Endothelial cell of umbilical vein (primary cell): Measurements from ENCODE around the gene GRIA3. TPM values are rescaled to one million over a fixed set of nuclear protein-coding genes. Genes with fewer than 3 reads are reported as not detected.

Source experiments
- BruUV-seq: library from RNA; stranded (reverse); fragments of 400-500 nt; replicated peaks from 2 replicates; lab custom pipeline; 2021; lab: Mats Ljungman, UMichigan
- CTCF ChIA-PET: fragments of 300-600, 350-600 bp; sonication (Branson Sonifier 250); formaldehyde crosslinking; loops from one replicate; lab custom pipeline; 2021; ENCODE audit warnings: antibody characterized with exemption, inconsistent platforms; lab: Charles Lee
- POLR2A ChIA-PET: fragments of 300-600, 350-600 bp; sonication (Branson Sonifier 250); formaldehyde crosslinking; loops from one replicate; lab custom pipeline; 2021; ENCODE audit warnings: antibody characterized with exemption, inconsistent platforms; lab: Charles Lee
- DNase-seq: peaks from one replicate; pipeline ENCODE4 v3.0.0-alpha.2; 2011; ENCODE audit warnings: low read depth, low spot score
- FAIRE-seq: peaks from 2 replicates; lab custom pipeline; 2011; peaks lifted over from hg19 to GRCh38; lab: Jason Lieb, UNC
- H2AFZ ChIP-seq: 2 replicates; pipeline ENCODE4 v1.6.0; 2012; ENCODE audit warnings: low read depth, low read length, control low read depth, inconsistent platforms
- H3K27ac ChIP-seq: 2 replicates; pipeline ENCODE4 v1.5.1; 2011; ENCODE audit warnings: low read depth, mild to moderate bottlenecking, control low read depth, low read length, moderate library complexity; ENCODE audit not compliant: insufficient read depth
- H3K27me3 ChIP-seq, 2 experiments: 2 replicates each; pipeline versions ENCODE4 v1.6.0 to v1.6.1; 2011; ENCODE audit warnings: low read length in 2 of 2, mixed read lengths in 1 of 2; ENCODE audit not compliant: control insufficient read depth in 2 of 2, insufficient read depth in 2 of 2
- H3K36me3 ChIP-seq, 2 experiments: 2 replicates in 1 of 2; 3 replicates in 1 of 2; pipeline ENCODE4 v1.5.1; 2011; ENCODE audit warnings: low read length in 2 of 2, mild to moderate bottlenecking in 1 of 2, moderate library complexity in 1 of 2; ENCODE audit not compliant: control insufficient read depth in 2 of 2, insufficient read depth in 2 of 2; ENCODE audit errors: extremely low read depth in 1 of 2
- H3K4me1 ChIP-seq: 3 replicates; pipeline ENCODE4 v1.5.1; 2011; ENCODE audit warnings: mild to moderate bottlenecking, low read length; ENCODE audit not compliant: control insufficient read depth, insufficient read depth; ENCODE audit errors: extremely low read depth
- H3K4me2 ChIP-seq: 2 replicates; pipeline ENCODE4 v1.6.1; 2011; ENCODE audit warnings: low read length, control low read depth, mixed read lengths; ENCODE audit not compliant: insufficient read depth
- H3K4me3 ChIP-seq, 3 experiments: fragments of 200-600 bp in 1 of 3; sonication (generic), shearing (Covaris generic) in 1 of 3; replicated peaks in 1 of 3; 2 replicates each; pipeline ENCODE4 v1.5.1; 2011 to 2016; ENCODE audit warnings: control low read depth in 3 of 3, low read length in 3 of 3, mild to moderate bottlenecking in 2 of 3, inconsistent platforms in 1 of 3, low read depth in 1 of 3, moderate library complexity in 1 of 3; ENCODE audit not compliant: insufficient read depth in 1 of 3
- H3K79me2 ChIP-seq: 2 replicates; pipeline ENCODE4 v1.6.0; 2012; ENCODE audit warnings: low read length, inconsistent platforms; ENCODE audit not compliant: control insufficient read depth, insufficient read depth
- H3K9ac ChIP-seq: replicated peaks from 2 replicates; pipeline ENCODE3; 2011; ENCODE audit warnings: low read length, control low read depth; ENCODE audit not compliant: insufficient read depth; ENCODE audit errors: extremely low read depth
- H3K9me1 ChIP-seq: replicated peaks from 3 replicates; pipeline ENCODE4 v1.6.0; 2011; ENCODE audit warnings: mild to moderate bottlenecking, low read length; ENCODE audit not compliant: control insufficient read depth, insufficient read depth; ENCODE audit errors: extremely low read depth
- H3K9me3 ChIP-seq: replicated peaks from 2 replicates; pipeline ENCODE4 v1.5.1; 2012; ENCODE audit warnings: low read length, inconsistent platforms; ENCODE audit not compliant: control insufficient read depth, insufficient read depth
- H4K20me1 ChIP-seq: replicated peaks from 2 replicates; pipeline ENCODE3; 2011; ENCODE audit warnings: mild to moderate bottlenecking, low read length; ENCODE audit not compliant: control insufficient read depth, insufficient read depth; ENCODE audit errors: extremely low read depth
- EZH2 ChIP-seq: IDR thresholded peaks from 2 replicates; pipeline ENCODE4 v1.6.1; 2012; ENCODE audit warnings: borderline replicate concordance, low read depth, mild to moderate bottlenecking, moderate library complexity, low read length, inconsistent platforms; ENCODE audit not compliant: severe bottlenecking
- FOS ChIP-seq: IDR thresholded peaks from 2 replicates; pipeline ENCODE4 v1.6.1; 2011; ENCODE audit warnings: mild to moderate bottlenecking, low read length, moderate library complexity, borderline replicate concordance; ENCODE audit not compliant: insufficient read depth
- GATA2 ChIP-seq: IDR thresholded peaks from 2 replicates; pipeline ENCODE4 v1.7.0; 2011; ENCODE audit warnings: low read depth, mild to moderate bottlenecking, moderate library complexity, mixed read lengths, low read length; ENCODE audit not compliant: insufficient read length, insufficient read depth
- JUN ChIP-seq: IDR thresholded peaks from 2 replicates; pipeline ENCODE4 v1.6.1; 2011; ENCODE audit warnings: borderline replicate concordance, low read depth; ENCODE audit not compliant: insufficient read length, insufficient read depth
- MYC ChIP-seq: IDR thresholded peaks from one replicate; pipeline ENCODE4 v1.6.1; 2011; ENCODE audit warnings: mild to moderate bottlenecking, low read depth, low read length
- POLR2A ChIP-seq: IDR thresholded peaks from 2 replicates; pipeline ENCODE4 v1.6.1; 2012; ENCODE audit warnings: low read depth, mild to moderate bottlenecking, control low read depth, low read length
- POLR2AphosphoS5 ChIP-seq: IDR thresholded peaks from 2 replicates; pipeline ENCODE4 v1.6.1; 2012; ENCODE audit warnings: low read depth, mild to moderate bottlenecking, control low read depth, low read length, moderate library complexity; ENCODE audit not compliant: insufficient read depth
- dilution Hi-C: fragments of 300-500 bp; cut with MboI; formaldehyde crosslinking; loops from one replicate; pipeline ENCODE4 v1.15.0; 2019; ENCODE audit warnings: low sequenced_read_pairs; ENCODE audit not compliant: extremely low pct_ligation_motif_present
- intact Hi-C: fragments of 100-400 bp; cut with micrococcal nuclease; formaldehyde crosslinking; loops from one replicate; pipeline ENCODE4 v1.10.0; 2022
- polyA plus RNA-seq, 4 experiments: library from polyadenylated mRNA; depleted of rRNA in 3 of 4; stranded (reverse) in 3 of 4; unstranded in 1 of 4; fragments of >200 nt; gene quantifications; 2 replicates each; pipeline versions ENCODE4 v1.2.1 to v1.2.3, GENCODE V29; 2011 to 2012; ENCODE audit warnings: missing spikeins in 1 of 4
- total RNA-seq: library from RNA; stranded (reverse); gene quantifications from 2 replicates; pipeline ENCODE4 v1.2.3, GENCODE V29; 2021
- TF ChIP-seq, protein P1 (sequence below): IDR thresholded peaks from 2 replicates; pipeline ENCODE4 v1.6.1; 2011; ENCODE audit not compliant: insufficient read depth, insufficient read length
- TF ChIP-seq, protein P2 (sequence below), 2 donors: IDR thresholded peaks; 1 replicate in 1 of 2; 2 replicates in 1 of 2; pipeline ENCODE4 v1.5.1; 2011; ENCODE audit warnings: low read length in 2 of 2, mild to moderate bottlenecking in 2 of 2, moderate library complexity in 2 of 2, control low read depth in 1 of 2, inconsistent platforms in 1 of 2, low read depth in 1 of 2; ENCODE audit not compliant: insufficient read depth in 1 of 2; ENCODE audit errors: extremely low read depth in 1 of 2

The GRIA3 gene
- total and polyA plus RNA-seq, 2 donors (not counting 3 experiments of a cell fraction or from before 2014, with no cell fraction given): not detected

DNA sequence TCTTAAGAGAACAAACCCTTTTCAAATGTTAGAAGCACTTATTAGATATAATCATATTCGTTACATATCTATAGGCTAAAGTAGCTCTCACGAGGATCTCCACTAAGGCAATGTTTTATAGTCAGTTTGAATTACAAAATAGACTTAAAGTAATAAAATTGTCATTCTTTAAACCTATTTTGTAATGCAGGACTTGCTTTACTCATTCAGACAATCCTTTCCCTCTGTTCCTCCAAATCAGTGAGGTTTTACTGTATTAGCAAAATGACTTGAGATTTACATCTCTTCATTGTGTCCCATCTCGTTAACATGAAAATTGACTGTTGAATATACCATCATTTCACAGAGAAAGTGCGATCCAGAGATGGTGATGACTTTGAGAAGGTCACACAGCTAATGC lies 284.4 kb downstream of the GRIA3 start:
- Histone ChIP-seq H3K4me2 (no peak overlapping the region), H3K27ac (no peak overlapping the region), H3K79me2 (no peaks in the 10 kb centered on the region), H3K27me3 (no peaks in the 10 kb centered on the region), H3K36me3 (no peaks in the 10 kb centered on the region), H3K4me3 (no peak overlapping the region), H3K4me1 (no peaks in the 10 kb centered on the region), H3K9me1 (no peaks in the 10 kb centered on the region), H4K20me1 (no peaks in the 10 kb centered on the region), H2AFZ (no peak overlapping the region), H3K9me3 (no peaks in the 10 kb centered on the region), H3K9ac (no peak overlapping the region)
- BruUV-seq: no TSS peak
- TF ChIP-seq GATA2 (no peak), FOS (no peak), POLR2AphosphoS5 (no peak)
- TF ChIP-seq, protein P1, sequence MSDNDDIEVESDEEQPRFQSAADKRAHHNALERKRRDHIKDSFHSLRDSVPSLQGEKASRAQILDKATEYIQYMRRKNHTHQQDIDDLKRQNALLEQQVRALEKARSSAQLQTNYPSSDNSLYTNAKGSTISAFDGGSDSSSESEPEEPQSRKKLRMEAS: no peak
- DNase-seq (no peak), FAIRE-seq (no peak)
- intact Hi-C loops (no loop called here), dilution Hi-C loops (no loop called here)
- ChIA-PET CTCF (no interaction called here), POLR2A (no interaction called here)

DNA sequence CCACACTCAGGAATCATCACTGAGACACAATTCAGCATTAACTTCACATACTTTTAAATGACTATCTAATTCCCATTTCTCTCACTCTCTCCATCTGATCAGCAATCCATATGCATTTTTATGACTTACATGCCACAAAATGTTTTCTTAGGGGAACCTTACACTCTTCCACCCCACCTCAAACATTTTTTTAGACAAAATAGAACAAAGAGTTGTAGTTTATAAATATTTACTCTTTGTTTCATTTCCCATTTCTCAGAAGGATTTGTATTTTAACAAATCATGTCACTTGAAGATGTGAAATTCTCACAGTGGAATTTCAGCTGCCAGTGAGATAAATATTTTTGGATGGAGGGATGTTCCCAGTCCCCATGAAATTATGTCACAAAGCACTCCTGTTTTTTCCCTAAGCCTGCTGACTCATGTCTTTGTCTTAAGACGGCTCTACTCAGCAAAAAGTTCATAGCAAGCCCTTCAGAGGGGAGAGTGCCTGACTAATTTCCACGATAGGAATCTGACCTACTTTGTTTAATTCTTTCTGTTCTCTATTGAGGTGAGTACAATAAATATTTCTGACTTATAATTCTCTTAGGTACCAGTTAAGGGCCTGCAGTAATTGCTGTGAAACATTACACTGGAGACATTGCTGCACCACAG lies 291.1 kb downstream of the GRIA3 start:
- TF ChIP-seq JUN (no peak), GATA2 (no peak), POLR2AphosphoS5 (no peak), EZH2 (no peak), FOS (no peak), MYC (no peak), POLR2A (no peak)
- TF ChIP-seq, protein P2, sequence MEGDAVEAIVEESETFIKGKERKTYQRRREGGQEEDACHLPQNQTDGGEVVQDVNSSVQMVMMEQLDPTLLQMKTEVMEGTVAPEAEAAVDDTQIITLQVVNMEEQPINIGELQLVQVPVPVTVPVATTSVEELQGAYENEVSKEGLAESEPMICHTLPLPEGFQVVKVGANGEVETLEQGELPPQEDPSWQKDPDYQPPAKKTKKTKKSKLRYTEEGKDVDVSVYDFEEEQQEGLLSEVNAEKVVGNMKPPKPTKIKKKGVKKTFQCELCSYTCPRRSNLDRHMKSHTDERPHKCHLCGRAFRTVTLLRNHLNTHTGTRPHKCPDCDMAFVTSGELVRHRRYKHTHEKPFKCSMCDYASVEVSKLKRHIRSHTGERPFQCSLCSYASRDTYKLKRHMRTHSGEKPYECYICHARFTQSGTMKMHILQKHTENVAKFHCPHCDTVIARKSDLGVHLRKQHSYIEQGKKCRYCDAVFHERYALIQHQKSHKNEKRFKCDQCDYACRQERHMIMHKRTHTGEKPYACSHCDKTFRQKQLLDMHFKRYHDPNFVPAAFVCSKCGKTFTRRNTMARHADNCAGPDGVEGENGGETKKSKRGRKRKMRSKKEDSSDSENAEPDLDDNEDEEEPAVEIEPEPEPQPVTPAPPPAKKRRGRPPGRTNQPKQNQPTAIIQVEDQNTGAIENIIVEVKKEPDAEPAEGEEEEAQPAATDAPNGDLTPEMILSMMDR (IDR thresholded peaks at IDR 0.05; ENCODE audit: extremely low read depth in 1 of 2, insufficient read depth in 1 of 2, low read depth in 1 of 2, low read length in 2 of 2): no peak
- TF ChIP-seq, protein P1: no peak
- Histone ChIP-seq H3K9me1 (no peaks in the 10 kb centered on the region), H3K27me3 (no peaks in the 10 kb centered on the region), H4K20me1 (no peaks in the 10 kb centered on the region), H3K4me1 (no peaks in the 10 kb centered on the region), H3K27ac (no peak overlapping the region), H3K9ac (no peak overlapping the region), H3K9me3 (no peaks in the 10 kb centered on the region), H2AFZ (no peak overlapping the region), H3K4me2 (no peak overlapping the region), H3K79me2 (no peaks in the 10 kb centered on the region), H3K4me3 (no peak overlapping the region), H3K36me3 (no peaks in the 10 kb centered on the region)
- dilution Hi-C loops: no loop called here
- POLR2A ChIA-PET: no interaction called here
- intact Hi-C loops: no loop called here
- FAIRE-seq (no peak), DNase-seq (no peak)
- CTCF ChIA-PET: no interaction called here
- BruUV-seq: no TSS peak
